ENCODE results near the gene CLRN1.

CLRN1 gene

GRCh38 chr3:150890831-150891230, 81.7 kb downstream of the CLRN1 start:
- no peak overlapping the region for H3K4me2 ChIP-seq (ENCODE audit: low read length)
- H3K4me1 ChIP-seq (ENCODE audit: control insufficient read depth, insufficient read depth, low read length): no peaks in the 10 kb centered on the region
- H3K36me3 ChIP-seq (ENCODE audit: insufficient read depth, low read length): no peaks in the 10 kb centered on the region
- H3K4me3 ChIP-seq (ENCODE audit: low read length): no peak overlapping the region
- H3K9ac ChIP-seq (ENCODE audit: low read depth, low read length): no peak overlapping the region
- H3K9me3 ChIP-seq (replicated peaks; ENCODE audit: low read length): no peaks in the 10 kb centered on the region
- peaks cover 41% of the 10 kb centered on the region for H3K27me3 ChIP-seq (ENCODE audit: control insufficient read depth, insufficient read depth, low read length)

GRCh38 chr3:150890295-150890694, 82.2 kb downstream of the CLRN1 start:
- Histone ChIP-seq H3K4me2 (ENCODE audit: low read length) (no peak overlapping the region), H3K4me3 (ENCODE audit: low read length) (no peak overlapping the region), H3K9ac (ENCODE audit: low read depth, low read length) (no peak overlapping the region), H3K9me3 (replicated peaks; ENCODE audit: low read length) (no peaks in the 10 kb centered on the region), H3K4me1 (ENCODE audit: control insufficient read depth, insufficient read depth, low read length) (no peaks in the 10 kb centered on the region), H3K27me3 (ENCODE audit: control insufficient read depth, insufficient read depth, low read length) (peaks cover 41% of the 10 kb centered on the region), H3K36me3 (ENCODE audit: insufficient read depth, low read length) (no peaks in the 10 kb centered on the region)

GRCh38 chr3:150889106-150889505, 83.4 kb downstream of the CLRN1 start:
- peaks cover 39% of the 10 kb centered on the region for H3K27me3 ChIP-seq (ENCODE audit: control insufficient read depth, insufficient read depth, low read length)
- H3K4me1 ChIP-seq (ENCODE audit: control insufficient read depth, insufficient read depth, low read length): no peaks in the 10 kb centered on the region
- no peak overlapping the region for H3K4me3 ChIP-seq (ENCODE audit: low read length)
- H3K9me3 ChIP-seq (replicated peaks; ENCODE audit: low read length): no peaks in the 10 kb centered on the region
- H3K4me2 ChIP-seq (ENCODE audit: low read length): no peak overlapping the region
- no peak overlapping the region for H3K9ac ChIP-seq (ENCODE audit: low read depth, low read length)
- no peaks in the 10 kb centered on the region for H3K36me3 ChIP-seq (ENCODE audit: insufficient read depth, low read length)

GRCh38 chr3:150887031-150887430, 85.5 kb downstream of the CLRN1 start:
- no peak overlapping the region for H3K9ac ChIP-seq (ENCODE audit: low read depth, low read length)
- H3K9me3 ChIP-seq (replicated peaks; ENCODE audit: low read length): no peaks in the 10 kb centered on the region
- no peak overlapping the region for H3K4me2 ChIP-seq (ENCODE audit: low read length)
- H3K36me3 ChIP-seq (ENCODE audit: insufficient read depth, low read length): no peaks in the 10 kb centered on the region
- no peaks in the 10 kb centered on the region for H3K4me1 ChIP-seq (ENCODE audit: control insufficient read depth, insufficient read depth, low read length)
- H3K27me3 ChIP-seq (ENCODE audit: control insufficient read depth, insufficient read depth, low read length): peaks cover 47% of the 10 kb centered on the region
- H3K4me3 ChIP-seq (ENCODE audit: low read length): no peak overlapping the region

- Histone ChIP-seq H3K27me3 (ENCODE audit: control insufficient read depth, insufficient read depth, low read length) (peaks cover 47% of the 10 kb centered on the region), H3K4me2 (ENCODE audit: low read length) (no peak overlapping the region), H3K4me1 (ENCODE audit: control insufficient read depth, insufficient read depth, low read length) (no peaks in the 10 kb centered on the region), H3K9ac (ENCODE audit: low read depth, low read length) (no peak overlapping the region), H3K36me3 (ENCODE audit: insufficient read depth, low read length) (no peaks in the 10 kb centered on the region), H3K9me3 (replicated peaks; ENCODE audit: low read length) (no peaks in the 10 kb centered on the region), H3K4me3 (ENCODE audit: low read length) (no peak overlapping the region)
Measured at GRCh38 chr3:150885535-150885934, 87.0 kb downstream of the CLRN1 start.

- H3K27me3 ChIP-seq (ENCODE audit: control insufficient read depth, insufficient read depth, low read length): peaks cover 24% of the 10 kb centered on the region
- H3K9me3 ChIP-seq (replicated peaks; ENCODE audit: low read length): no peaks in the 10 kb centered on the region
- no peak overlapping the region for H3K4me3 ChIP-seq (ENCODE audit: low read length)
- no peak overlapping the region for H3K4me2 ChIP-seq (ENCODE audit: low read length)
- no peaks in the 10 kb centered on the region for H3K36me3 ChIP-seq (ENCODE audit: insufficient read depth, low read length)
- H3K4me1 ChIP-seq (ENCODE audit: control insufficient read depth, insufficient read depth, low read length): no peaks in the 10 kb centered on the region
- no peak overlapping the region for H3K9ac ChIP-seq (ENCODE audit: low read depth, low read length)
Measured at GRCh38 chr3:150878996-150879575, 93.4 kb downstream of the CLRN1 start.

GRCh38 chr3:150878290-150878689, 94.2 kb downstream of the CLRN1 start:
- Histone ChIP-seq H3K36me3 (ENCODE audit: insufficient read depth, low read length) (no peaks in the 10 kb centered on the region), H3K4me3 (ENCODE audit: low read length) (no peak overlapping the region), H3K27me3 (ENCODE audit: control insufficient read depth, insufficient read depth, low read length) (peaks cover 16% of the 10 kb centered on the region), H3K4me1 (ENCODE audit: control insufficient read depth, insufficient read depth, low read length) (no peaks in the 10 kb centered on the region), H3K9me3 (replicated peaks; ENCODE audit: low read length) (no peaks in the 10 kb centered on the region), H3K9ac (ENCODE audit: low read depth, low read length) (no peak overlapping the region), H3K4me2 (ENCODE audit: low read length) (no peak overlapping the region)

- H3K4me1 ChIP-seq (ENCODE audit: control insufficient read depth, insufficient read depth, low read length): no peaks in the 10 kb centered on the region
- H3K9me3 ChIP-seq (replicated peaks; ENCODE audit: low read length): no peaks in the 10 kb centered on the region
- peaks cover 11% of the 10 kb centered on the region for H3K27me3 ChIP-seq (ENCODE audit: control insufficient read depth, insufficient read depth, low read length)
- no peak overlapping the region for H3K4me2 ChIP-seq (ENCODE audit: low read length)
- H3K9ac ChIP-seq (ENCODE audit: low read depth, low read length): no peak overlapping the region
- no peaks in the 10 kb centered on the region for H3K36me3 ChIP-seq (ENCODE audit: insufficient read depth, low read length)
- H3K4me3 ChIP-seq (ENCODE audit: low read length): no peak overlapping the region
Measured at GRCh38 chr3:150877303-150877702, 95.2 kb downstream of the CLRN1 start.

- no peaks in the 10 kb centered on the region for H3K9me3 ChIP-seq (replicated peaks; ENCODE audit: low read length)
- peaks cover 6% of the 10 kb centered on the region for H3K27me3 ChIP-seq (ENCODE audit: control insufficient read depth, insufficient read depth, low read length)
- H3K4me3 ChIP-seq (ENCODE audit: low read length): no peak overlapping the region
- no peak overlapping the region for H3K9ac ChIP-seq (ENCODE audit: low read depth, low read length)
- H3K4me1 ChIP-seq (ENCODE audit: control insufficient read depth, insufficient read depth, low read length): no peaks in the 10 kb centered on the region
- no peak overlapping the region for H3K4me2 ChIP-seq (ENCODE audit: low read length)
- no peaks in the 10 kb centered on the region for H3K36me3 ChIP-seq (ENCODE audit: insufficient read depth, low read length)
Measured at GRCh38 chr3:150876611-150877265, 95.8 kb downstream of the CLRN1 start.
